Measurements from ENCODE around the gene BRWD1. TPM values are rescaled to one million over a fixed set of nuclear protein-coding genes. Genes with fewer than 3 reads are reported as not detected.

The BRWD1 gene
- total and polyA plus RNA-seq, 2 of the 8 experiments (the other 6 are each of a cell fraction or from before 2014, with no cell fraction given): 9.3 to 45.2 TPM

- 86% methylated on average over 3 of the region's 3 CpGs; no CpG with 5 or more reads in 1 of the 2 experiments for WGBS, 2 experiments (ENCODE audit: extremely low coverage in 1 of 2, insufficient coverage in 1 of 2, insufficient read length in 1 of 2, insufficient replicate concordance in 2 of 2, low coverage in 1 of 2, low lambda C conversion rate in 2 of 2, missing lambda C conversion rate in 1 of 2)
- POLR2A ChIA-PET (ENCODE audit: partially characterized antibody): interaction anchor here (0.6 to 1.6 kb wide), 4 partner anchors 8 to 39 kb away, joined by 3 to 5 read pairs (median 4); no protein-coding TSS in a partner anchor
- FAIRE-seq: no peak
Observed at GRCh38 chr21:39353295-39353694, 39.9 kb upstream of the BRWD1 start.

More at GRCh38 chr21:39353295-39353694, 39.9 kb upstream of the BRWD1 start:
- no peaks in the 10 kb centered on the region; the same call in 1 of the 2 replicates for H3K23me2 ChIP-seq (ENCODE audit: low read depth, low read length)
- DNase-seq (ENCODE audit: low read depth in 1 of 2, low spot score in 2 of 2): no peak
- H2AFZ ChIP-seq (ENCODE audit: low read length): no peak overlapping the region
- no peaks in the 10 kb centered on the region for H3K27me3 ChIP-seq (replicated peaks in 1 of 4; ENCODE audit: control insufficient read depth in 3 of 4, extremely low read depth in 1 of 4, insufficient read depth in 3 of 4, low read length in 3 of 4)
- no peak overlapping the region for H3K14ac ChIP-seq (ENCODE audit: insufficient read length)
- H3K23ac ChIP-seq (ENCODE audit: insufficient read length): no peak overlapping the region
- no peak overlapping the region for H3K4ac ChIP-seq (replicated peaks; ENCODE audit: insufficient read length, low read depth, low read length)
- no peak overlapping the region for H3K4me3 ChIP-seq (ENCODE audit: extremely low read depth in 1 of 4, insufficient read depth in 2 of 4, low read depth in 3 of 4, low read length in 4 of 4)
- no peaks in the 10 kb centered on the region for H3K9me3 ChIP-seq (ENCODE audit: insufficient read depth in 2 of 2, low read depth in 1 of 2, low read length in 1 of 2)
- no peak overlapping the region for H4K91ac ChIP-seq (replicated peaks; ENCODE audit: insufficient read length, low read length)
- no peak overlapping the region for H3K4me2 ChIP-seq (ENCODE audit: insufficient read depth in 1 of 2, low read depth in 2 of 2, low read length in 2 of 2)
- no peak overlapping the region for H2AK5ac ChIP-seq (ENCODE audit: low read depth, low read length)
- no peak overlapping the region for H2BK5ac ChIP-seq (ENCODE audit: low read depth, low read length)
- H4K20me1 ChIP-seq (replicated peaks in 1 of 2; ENCODE audit: control insufficient read depth in 1 of 2, insufficient read depth in 2 of 2, low read length in 2 of 2): no peaks in the 10 kb centered on the region
- H2BK12ac ChIP-seq (ENCODE audit: low read depth, low read length): no peak overlapping the region
- no peak overlapping the region for H3K27ac ChIP-seq (ENCODE audit: low read depth, low read length)
- no peak overlapping the region for H2BK120ac ChIP-seq (replicated peaks; ENCODE audit: low read depth, low read length)
- no peak overlapping the region for H2BK15ac ChIP-seq (ENCODE audit: low read length)
- no peak overlapping the region for H3K56ac ChIP-seq (replicated peaks; ENCODE audit: insufficient read length, low read depth, low read length)
- no peak overlapping the region for H3K18ac ChIP-seq (ENCODE audit: extremely low read depth, low read length)
- peaks cover 2 to 9% (median 7%) of the 10 kb centered on the region in 4 experiments; a peak in 4 of 7 replicates for H3K4me1 ChIP-seq (replicated peaks in 1 of 4; ENCODE audit: control insufficient read depth in 3 of 4, insufficient read depth in 4 of 4, low read length in 3 of 4)
- no peaks in the 10 kb centered on the region; a peak in 1 of 4 replicates for H3K79me2 ChIP-seq (ENCODE audit: control insufficient read depth in 1 of 2, insufficient read depth in 2 of 2, low read length in 2 of 2)
- no peak overlapping the region for H3K9ac ChIP-seq (replicated peaks in 1 of 4; ENCODE audit: extremely low read depth in 1 of 4, low read depth in 3 of 4, low read length in 3 of 4)
- no peak overlapping the region for H2BK20ac ChIP-seq (ENCODE audit: low read length)
- H4K5ac ChIP-seq (ENCODE audit: insufficient read length, low read depth, low read length): no peak overlapping the region
- CTCF ChIA-PET (ENCODE audit: partially characterized antibody): interaction anchor here (0.7 to 0.9 kb wide), 2 partner anchors 10 to 28 kb away, joined by 3 to 4 read pairs; no protein-coding TSS in a partner anchor
- no peaks in the 10 kb centered on the region for H3K36me3 ChIP-seq (ENCODE audit: control insufficient read depth in 2 of 4, insufficient read depth in 4 of 4, low read length in 3 of 4)
- H3K79me1 ChIP-seq (ENCODE audit: low read depth, low read length): no peaks in the 10 kb centered on the region
- TF ChIP-seq POLR2A (IDR thresholded peaks at IDR 0.05; ENCODE audit: control extremely low read depth in 1 of 2, low read depth in 2 of 2, low read length in 2 of 2) (no peak), TEAD4 (IDR thresholded peaks at IDR 0.05; ENCODE audit: low read depth, low read length) (no peak), CREB1 (IDR thresholded peaks at IDR 0.05) (no peak), NRF1 (IDR thresholded peaks at IDR 0.05; ENCODE audit: low read depth, low read length) (no peak), EZH2 (IDR thresholded peaks at IDR 0.05; ENCODE audit: low read depth, low read length, severe bottlenecking) (no peak), RNF2 (IDR thresholded peaks at IDR 0.05; ENCODE audit: borderline replicate concordance, low read depth, low read length, missing control alignments, poor library complexity, severe bottlenecking) (no peak), E2F6 (IDR thresholded peaks at IDR 0.05) (no peak), KDM4A (IDR thresholded peaks at IDR 0.05; ENCODE audit: low read depth, low read length, severe bottlenecking) (no peak), EP300 (IDR thresholded peaks at IDR 0.05; ENCODE audit: borderline replicate concordance in 1 of 2, low read depth in 2 of 2, low read length in 2 of 2) (no peak), SIN3A (conservative IDR thresholded peaks at IDR 0.05 in 1 of 2, IDR thresholded peaks at IDR 0.05 in 1 of 2; ENCODE audit: low read depth in 1 of 2, low read length in 2 of 2) (no peak), GABPA (IDR thresholded peaks at IDR 0.05; ENCODE audit: borderline replicate concordance, insufficient read depth, low read length) (no peak)
- no peak overlapping the region for H4K8ac ChIP-seq (ENCODE audit: extremely low read depth, insufficient read depth, low read length)

Measured in H1 (cell line).